ENCODE measurements around the gene MOB2. TPM values are rescaled to one million over a fixed set of nuclear protein-coding genes. Genes with fewer than 3 reads are reported as not detected.
"Not testable (repeated sequence)": the region's sequence is repeated elsewhere in the genome, so short reads cannot be mapped to it uniquely, and the experiment has no call there.

The MOB2 gene
- total and polyA plus RNA-seq, 7 experiments from 2014 or later = 37.6 to 59.8 (median 51.2) TPM

- ATAC-seq = no peak
- CTCF ChIA-PET = no interaction called here
- Histone ChIP-seq H3K27me3 (ENCODE audit: control insufficient read depth in 2 of 2, insufficient read depth in 2 of 2, low read length in 2 of 2) (no peaks in the 10 kb centered on the region), H3K27ac (ENCODE audit: low read depth, low read length) (no peak overlapping the region), H3K36me3 (ENCODE audit: control insufficient read depth in 2 of 3, insufficient read depth in 3 of 3, low read length in 3 of 3) (no peaks in the 10 kb centered on the region), H3K4me1 (ENCODE audit: control insufficient read depth in 2 of 2, insufficient read depth in 2 of 2, low read length in 2 of 2) (no peaks in the 10 kb centered on the region), H3K4me3 (ENCODE audit: low read length) (no peak overlapping the region), H3K9me3 (ENCODE audit: control insufficient read depth in 2 of 3, low read length in 3 of 3) (no peaks in the 10 kb centered on the region)
- Mint-ChIP-seq H3K27me3 (no peaks in the 10 kb centered on the region), H3K4me3 (no peak overlapping the region), H3K27ac (no peak overlapping the region), H3K9me3 (peaks cover 0 to 1% (median 0%) of the 10 kb centered on the region in 11 donors), H3K36me3 (no peaks in the 10 kb centered on the region), H3K4me1 (no peaks in the 10 kb centered on the region)
- intact Hi-C loops (cut with micrococcal nuclease) = no loop called here
- DNase-seq = no peak
- POLR2A ChIA-PET = no interaction called here
Observed at GRCh38 chr11:1433977-1434640, 52.5 kb downstream of the MOB2 start.

GRCh38 chr11:1433568-1433967 is 53.0 kb downstream of the MOB2 start:
- intact Hi-C loops (cut with micrococcal nuclease) = no loop called here
- POLR2A ChIA-PET = no interaction called here

GRCh38 chr11:1428762-1429316 is 57.7 kb downstream of the MOB2 start:
- H3K36me3 Mint-ChIP-seq = no peaks in the 10 kb centered on the region
- H3K36me3 ChIP-seq (ENCODE audit: control insufficient read depth in 2 of 3, insufficient read depth in 3 of 3, low read length in 3 of 3) = no peaks in the 10 kb centered on the region
- peaks cover 0 to 7% (median 0%) of the 10 kb centered on the region in 11 donors for H3K9me3 Mint-ChIP-seq
- H3K27ac ChIP-seq (ENCODE audit: low read depth, low read length) = no peak overlapping the region
- H3K27me3 Mint-ChIP-seq = no peaks in the 10 kb centered on the region
- no peaks in the 10 kb centered on the region for H3K4me1 Mint-ChIP-seq
- H3K4me1 ChIP-seq (ENCODE audit: control insufficient read depth in 2 of 2, insufficient read depth in 2 of 2, low read length in 2 of 2) = no peaks in the 10 kb centered on the region
- no peak overlapping the region for H3K4me3 Mint-ChIP-seq
- ATAC-seq (no peak), DNase-seq (no peak)
- ChIA-PET POLR2A (no interaction called here), CTCF (no interaction called here)
- H3K27me3 ChIP-seq (ENCODE audit: control insufficient read depth in 2 of 2, insufficient read depth in 2 of 2, low read length in 2 of 2) = no peaks in the 10 kb centered on the region
- no peak overlapping the region for H3K4me3 ChIP-seq (ENCODE audit: low read length)
- H3K27ac Mint-ChIP-seq = no peak overlapping the region
- no peaks in the 10 kb centered on the region for H3K9me3 ChIP-seq (ENCODE audit: control insufficient read depth in 2 of 3, low read length in 3 of 3)
- intact Hi-C loops (cut with micrococcal nuclease) = no loop called here

More at GRCh38 chr11:1433568-1433967, 53.0 kb downstream of the MOB2 start:
- H3K4me3 ChIP-seq (ENCODE audit: low read length) = no peak overlapping the region
- H3K4me3 Mint-ChIP-seq = no peak overlapping the region
- H3K27ac ChIP-seq (ENCODE audit: low read depth, low read length) = no peak overlapping the region
- no peaks in the 10 kb centered on the region for H3K4me1 Mint-ChIP-seq
- no peaks in the 10 kb centered on the region for H3K27me3 Mint-ChIP-seq
- no peaks in the 10 kb centered on the region for H3K36me3 Mint-ChIP-seq
- no peak for DNase-seq
- H3K36me3 ChIP-seq (ENCODE audit: control insufficient read depth in 2 of 3, insufficient read depth in 3 of 3, low read length in 3 of 3) = no peaks in the 10 kb centered on the region
- peaks cover 0 to 7% (median 0%) of the 10 kb centered on the region in 11 donors for H3K9me3 Mint-ChIP-seq
- CTCF ChIA-PET = no interaction called here
- no peaks in the 10 kb centered on the region for H3K27me3 ChIP-seq (ENCODE audit: control insufficient read depth in 2 of 2, insufficient read depth in 2 of 2, low read length in 2 of 2)
- H3K9me3 ChIP-seq (ENCODE audit: control insufficient read depth in 2 of 3, low read length in 3 of 3) = no peaks in the 10 kb centered on the region
- ATAC-seq = no peak
- no peaks in the 10 kb centered on the region for H3K4me1 ChIP-seq (ENCODE audit: control insufficient read depth in 2 of 2, insufficient read depth in 2 of 2, low read length in 2 of 2)
- no peak overlapping the region for H3K27ac Mint-ChIP-seq

GRCh38 chr11:1425439-1425838 is 61.1 kb downstream of the MOB2 start:
- Histone ChIP-seq H3K9me3 (ENCODE audit: control insufficient read depth in 2 of 3, low read length in 3 of 3) (no peaks in the 10 kb centered on the region), H3K27ac (ENCODE audit: low read depth, low read length) (no peak overlapping the region), H3K36me3 (ENCODE audit: control insufficient read depth in 2 of 3, insufficient read depth in 3 of 3, low read length in 3 of 3) (no peaks in the 10 kb centered on the region), H3K4me1 (ENCODE audit: control insufficient read depth in 2 of 2, insufficient read depth in 2 of 2, low read length in 2 of 2) (no peaks in the 10 kb centered on the region), H3K4me3 (ENCODE audit: low read length) (no peak overlapping the region), H3K27me3 (ENCODE audit: control insufficient read depth in 2 of 2, insufficient read depth in 2 of 2, low read length in 2 of 2) (no peaks in the 10 kb centered on the region)
- Mint-ChIP-seq H3K9me3 (peaks cover 0 to 10% (median 3%) of the 10 kb centered on the region in 11 donors), H3K27ac (no peak overlapping the region), H3K36me3 (no peaks in the 10 kb centered on the region), H3K4me1 (no peaks in the 10 kb centered on the region), H3K27me3 (no peaks in the 10 kb centered on the region), H3K4me3 (no peak overlapping the region)
- ChIA-PET POLR2A (no interaction called here), CTCF (no interaction called here)
- DNase-seq (no peak), ATAC-seq (no peak)
- intact Hi-C loops (cut with micrococcal nuclease) = no loop called here

GRCh38 chr11:1425006-1425405 is 61.6 kb downstream of the MOB2 start:
- Histone ChIP-seq H3K9me3 (ENCODE audit: control insufficient read depth in 2 of 3, low read length in 3 of 3) (no peaks in the 10 kb centered on the region), H3K4me1 (ENCODE audit: control insufficient read depth in 2 of 2, insufficient read depth in 2 of 2, low read length in 2 of 2) (no peaks in the 10 kb centered on the region), H3K4me3 (ENCODE audit: low read length) (no peak overlapping the region), H3K36me3 (ENCODE audit: control insufficient read depth in 2 of 3, insufficient read depth in 3 of 3, low read length in 3 of 3) (no peaks in the 10 kb centered on the region), H3K27ac (ENCODE audit: low read depth, low read length) (no peak overlapping the region), H3K27me3 (ENCODE audit: control insufficient read depth in 2 of 2, insufficient read depth in 2 of 2, low read length in 2 of 2) (no peaks in the 10 kb centered on the region)
- H3K4me1 Mint-ChIP-seq = no peaks in the 10 kb centered on the region
- H3K27me3 Mint-ChIP-seq = no peaks in the 10 kb centered on the region
- no peak overlapping the region for H3K4me3 Mint-ChIP-seq
- no peak overlapping the region for H3K27ac Mint-ChIP-seq
- intact Hi-C loops (cut with micrococcal nuclease) = no loop called here
- ATAC-seq (no peak), DNase-seq (no peak)
- peaks cover 0 to 10% (median 3%) of the 10 kb centered on the region in 11 donors for H3K9me3 Mint-ChIP-seq
- CTCF ChIA-PET = no interaction called here
- POLR2A ChIA-PET = no interaction called here
- H3K36me3 Mint-ChIP-seq = no peaks in the 10 kb centered on the region

- H3K4me3 Mint-ChIP-seq; H3K27me3 Mint-ChIP-seq; intact Hi-C loops (cut with micrococcal nuclease); H3K4me1 ChIP-seq (ENCODE audit: control insufficient read depth in 2 of 2, insufficient read depth in 2 of 2, low read length in 2 of 2); H3K4me1 Mint-ChIP-seq; H3K4me3 ChIP-seq (ENCODE audit: low read length); H3K36me3 Mint-ChIP-seq; CTCF ChIA-PET; ATAC-seq; POLR2A ChIA-PET; H3K27ac Mint-ChIP-seq; H3K36me3 ChIP-seq (ENCODE audit: control insufficient read depth in 2 of 3, insufficient read depth in 3 of 3, low read length in 3 of 3); H3K27ac ChIP-seq (ENCODE audit: low read depth, low read length); H3K27me3 ChIP-seq (ENCODE audit: control insufficient read depth in 2 of 2, insufficient read depth in 2 of 2, low read length in 2 of 2); DNase-seq: not testable (repeated sequence)
- peaks cover 0 to 14% (median 2%) of the 10 kb centered on the region in 3 experiments for H3K9me3 ChIP-seq (ENCODE audit: control insufficient read depth in 2 of 3, low read length in 3 of 3)
- peaks cover 0 to 24% (median 10%) of the 10 kb centered on the region in 11 donors for H3K9me3 Mint-ChIP-seq
Observed at GRCh38 chr11:1423406-1423805, 63.2 kb downstream of the MOB2 start.

GRCh38 chr11:1422981-1423380 is 63.6 kb downstream of the MOB2 start:
- peaks cover 0 to 28% (median 10%) of the 10 kb centered on the region in 11 donors for H3K9me3 Mint-ChIP-seq
- H3K27me3 Mint-ChIP-seq = no peaks in the 10 kb centered on the region
- intact Hi-C loops (cut with micrococcal nuclease) = no loop called here

More at GRCh38 chr11:1422981-1423380, 63.6 kb downstream of the MOB2 start:
- Histone ChIP-seq H3K4me3 (ENCODE audit: low read length) (no peak overlapping the region), H3K4me1 (ENCODE audit: control insufficient read depth in 2 of 2, insufficient read depth in 2 of 2, low read length in 2 of 2) (no peaks in the 10 kb centered on the region), H3K27me3 (ENCODE audit: control insufficient read depth in 2 of 2, insufficient read depth in 2 of 2, low read length in 2 of 2) (no peaks in the 10 kb centered on the region), H3K9me3 (ENCODE audit: control insufficient read depth in 2 of 3, low read length in 3 of 3) (peaks cover 0 to 18% (median 6%) of the 10 kb centered on the region in 3 experiments), H3K27ac (ENCODE audit: low read depth, low read length) (no peak overlapping the region), H3K36me3 (ENCODE audit: control insufficient read depth in 2 of 3, insufficient read depth in 3 of 3, low read length in 3 of 3) (no peaks in the 10 kb centered on the region)
- Mint-ChIP-seq H3K36me3 (peaks cover 0 to 5% (median 0%) of the 10 kb centered on the region in 5 donors), H3K27ac (no peak overlapping the region), H3K4me1 (no peaks in the 10 kb centered on the region), H3K4me3 (no peak overlapping the region)
- POLR2A ChIA-PET = no interaction called here
- no peak for ATAC-seq
- DNase-seq = no peak
- CTCF ChIA-PET = no interaction called here
